Activated B cell treated with CpG ODN at 0.5 μM for 24 hours (primary cell): ENCODE results near the gene KRTAP5-10. TPM values are rescaled to one million over a fixed set of nuclear protein-coding genes. Genes with fewer than 3 reads are reported as not detected.
"Not testable (repeated sequence)": the region's sequence is repeated elsewhere in the genome, so short reads cannot be mapped to it uniquely, and the experiment has no call there.

ENCODE experiments used
- ATAC-seq: fragments of 200-7000 bp; cut with Tn5 transposase; one replicate; pipeline ENCODE4 v1.10.0; 2021; ENCODE audit warnings: low read depth, mild to moderate bottlenecking, moderate library complexity
- CTCF ChIA-PET: fragments of 350-600 bp; sonication (Branson Sonifier 250); formaldehyde crosslinking; loops from one replicate; lab custom pipeline; 2021; ENCODE audit warnings: antibody characterized with exemption; lab: Charles Lee
- POLR2A ChIA-PET: fragments of 350-600 bp; sonication (Branson Sonifier 250); formaldehyde crosslinking; loops from one replicate; lab custom pipeline; 2021; ENCODE audit warnings: antibody characterized with exemption; lab: Charles Lee
- DNase-seq: peaks from one replicate; pipeline ENCODE4 v3.0.0; 2022
- H3K27ac Mint-ChIP-seq: one replicate; pipeline ENCODE4 v1.8.0; 2020; ENCODE audit warnings: mixed read lengths
- H3K27me3 Mint-ChIP-seq: one replicate; pipeline ENCODE4 v1.8.0; 2021; ENCODE audit warnings: mixed read lengths
- H3K36me3 Mint-ChIP-seq: one replicate; pipeline ENCODE4 v1.8.0; 2021; ENCODE audit warnings: low read depth, mixed read lengths
- H3K4me1 Mint-ChIP-seq: one replicate; pipeline ENCODE4 v1.8.0; 2021; ENCODE audit warnings: mixed read lengths
- H3K4me3 Mint-ChIP-seq: one replicate; pipeline ENCODE4 v1.8.0; 2020; ENCODE audit warnings: mild to moderate bottlenecking, mixed read lengths
- H3K9me3 Mint-ChIP-seq: one replicate; pipeline ENCODE4 v1.8.0; 2020; ENCODE audit warnings: mixed read lengths
- intact Hi-C: fragments of 100-400 bp; cut with micrococcal nuclease; formaldehyde crosslinking; loops from one replicate; pipeline ENCODE4 v1.15.1; 2024
- total RNA-seq: library from RNA; stranded (reverse); gene quantifications from 2 replicates; pipeline ENCODE4 v1.2.3, GENCODE V29; 2022

KRTAP5-10 gene
- total RNA-seq, 1 donor from 2014 or later = 0.27 TPM

DNA sequence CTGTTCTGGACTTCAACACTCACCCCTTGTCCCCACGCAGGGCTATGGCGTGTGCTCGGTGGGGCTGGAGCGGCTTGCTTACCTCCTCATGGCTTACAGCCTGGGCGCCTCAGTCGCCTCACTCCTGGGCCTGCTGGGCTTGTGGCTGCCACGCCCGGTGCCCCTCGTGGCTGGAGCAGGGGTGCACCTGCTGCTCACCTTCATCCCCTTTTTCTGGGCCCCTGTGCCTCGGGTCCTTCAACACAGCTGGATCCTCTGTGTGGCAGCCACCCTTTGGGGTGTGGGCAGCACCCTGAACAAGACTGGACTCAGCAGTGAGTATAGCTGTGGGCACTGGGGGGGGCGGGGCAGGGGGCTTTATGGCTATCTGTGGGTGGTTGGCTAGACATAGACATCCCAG is 37.9 kb downstream of the KRTAP5-10 start:
- DNase-seq, H3K9me3 Mint-ChIP-seq, H3K4me1 Mint-ChIP-seq, H3K4me3 Mint-ChIP-seq, H3K27ac Mint-ChIP-seq, CTCF ChIA-PET, ATAC-seq, POLR2A ChIA-PET, H3K36me3 Mint-ChIP-seq, intact Hi-C loops: not testable (repeated sequence)
- peaks cover 30% of the 10 kb centered on the region for H3K27me3 Mint-ChIP-seq

DNA sequence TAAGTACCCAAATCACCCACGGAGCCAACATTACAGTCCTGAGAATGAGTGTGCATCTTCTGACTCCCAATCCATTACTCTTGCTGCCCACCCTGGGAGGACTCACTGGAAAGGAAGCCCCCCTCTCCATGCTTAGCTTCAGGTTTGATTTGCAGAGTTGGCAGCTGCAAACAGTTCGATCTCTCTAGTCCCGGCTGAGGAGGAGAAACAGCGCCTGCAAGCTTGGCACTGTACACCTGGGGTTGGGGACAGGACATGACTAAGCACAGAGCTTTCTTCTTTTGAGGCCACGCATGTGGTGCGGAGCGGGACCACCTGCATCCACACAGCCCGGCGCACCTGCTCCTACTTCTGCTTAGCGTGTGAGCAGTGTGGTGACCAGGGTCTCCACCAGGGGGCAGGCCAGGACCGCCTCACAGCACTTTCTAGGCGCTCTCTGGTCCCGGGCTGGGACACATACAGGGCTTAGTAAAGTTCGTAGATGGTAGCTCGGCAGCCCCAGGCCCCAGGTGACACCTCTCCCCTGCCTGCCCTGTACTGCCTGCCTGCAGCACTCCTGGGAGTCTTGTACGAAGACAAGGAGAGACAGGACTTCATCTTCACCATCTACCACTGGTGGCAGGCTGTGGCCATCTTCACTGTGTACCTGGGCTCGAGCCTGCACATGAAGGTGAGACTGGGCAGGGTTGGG is 39.6 kb downstream of the KRTAP5-10 start:
- H3K9me3 Mint-ChIP-seq, H3K27ac Mint-ChIP-seq, intact Hi-C loops, DNase-seq, CTCF ChIA-PET, H3K4me1 Mint-ChIP-seq, ATAC-seq, H3K4me3 Mint-ChIP-seq, POLR2A ChIA-PET, H3K36me3 Mint-ChIP-seq: not testable (repeated sequence)
- peaks cover 40% of the 10 kb centered on the region for H3K27me3 Mint-ChIP-seq

DNA sequence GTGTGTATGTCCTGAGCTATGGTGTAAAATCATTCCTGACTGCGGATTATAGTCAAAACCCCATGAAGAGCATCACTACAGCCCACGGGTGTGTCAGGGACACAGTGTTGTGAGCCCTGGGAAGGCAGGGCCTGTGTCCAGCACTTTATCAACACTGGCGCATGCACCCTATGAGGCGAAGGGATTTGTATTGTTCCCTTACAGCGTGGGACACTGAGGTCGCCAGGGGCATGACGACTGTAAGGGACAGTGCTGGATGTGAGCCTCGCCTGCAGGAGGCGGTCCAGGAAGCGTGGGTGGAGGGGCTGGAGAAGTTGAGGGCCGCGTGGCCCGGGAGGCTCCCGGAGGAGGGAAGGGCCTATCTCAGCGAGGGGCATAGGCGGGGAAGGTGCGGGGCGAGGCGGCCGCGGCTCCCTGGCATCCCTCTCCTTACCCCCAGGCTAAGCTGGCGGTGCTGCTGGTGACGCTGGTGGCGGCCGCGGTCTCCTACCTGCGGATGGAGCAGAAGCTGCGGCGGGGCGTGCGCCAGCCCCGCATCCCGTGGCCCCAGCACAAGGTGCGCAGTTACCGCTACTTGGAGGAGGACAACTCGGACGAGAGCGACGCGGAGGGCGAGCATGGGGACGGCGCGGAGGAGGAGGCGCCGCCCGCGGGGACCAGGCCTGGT is 41.6 kb downstream of the KRTAP5-10 start:
- H3K4me3 Mint-ChIP-seq, CTCF ChIA-PET, intact Hi-C loops, POLR2A ChIA-PET, H3K27ac Mint-ChIP-seq, H3K4me1 Mint-ChIP-seq, DNase-seq, H3K36me3 Mint-ChIP-seq, H3K9me3 Mint-ChIP-seq, ATAC-seq: not testable (repeated sequence)
- H3K27me3 Mint-ChIP-seq = peaks cover 40% of the 10 kb centered on the region

DNA sequence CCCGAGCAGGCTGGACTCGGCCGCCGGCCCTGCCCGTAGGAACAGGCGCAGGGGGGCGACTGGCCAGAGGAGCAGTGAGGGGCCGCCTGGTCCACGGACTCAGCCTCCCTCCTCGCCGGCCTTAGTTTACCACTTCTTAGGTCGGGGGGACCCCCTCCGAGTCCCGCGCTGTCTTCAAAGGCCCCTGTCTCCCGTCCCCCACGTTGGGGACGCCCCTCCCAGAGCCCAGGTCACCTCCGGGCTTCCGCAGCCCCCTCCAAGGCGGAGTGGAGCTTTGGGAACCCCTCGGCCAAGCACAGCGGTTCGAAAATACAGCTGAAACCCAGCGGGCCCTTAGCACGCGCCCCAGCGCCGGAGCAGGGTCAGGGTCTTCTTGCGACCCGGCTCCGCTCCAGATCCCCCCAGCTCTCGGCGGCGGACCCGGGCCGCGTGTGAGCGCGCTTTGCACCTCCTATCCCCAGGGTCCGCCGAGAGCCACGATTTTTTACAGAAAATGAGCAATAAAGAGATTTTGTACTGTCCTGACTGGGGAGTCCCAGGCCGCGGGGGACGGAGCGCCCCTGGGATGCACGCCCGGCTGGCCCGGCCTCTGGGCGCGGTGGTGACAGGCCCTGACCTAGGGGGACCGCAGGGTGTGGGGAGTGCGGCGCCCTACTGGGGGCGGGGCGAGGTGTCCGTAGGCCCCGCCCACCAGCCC is 42.3 kb downstream of the KRTAP5-10 start:
- intact Hi-C loops, H3K27ac Mint-ChIP-seq, ATAC-seq, H3K4me3 Mint-ChIP-seq, POLR2A ChIA-PET, H3K9me3 Mint-ChIP-seq, H3K4me1 Mint-ChIP-seq, DNase-seq, H3K36me3 Mint-ChIP-seq, CTCF ChIA-PET: not testable (repeated sequence)
- peaks cover 36% of the 10 kb centered on the region for H3K27me3 Mint-ChIP-seq

- H3K4me3 Mint-ChIP-seq, H3K4me1 Mint-ChIP-seq, H3K9me3 Mint-ChIP-seq, CTCF ChIA-PET, POLR2A ChIA-PET, intact Hi-C loops, H3K27ac Mint-ChIP-seq, H3K36me3 Mint-ChIP-seq, DNase-seq, ATAC-seq: not testable (repeated sequence)
- H3K27me3 Mint-ChIP-seq = peaks cover 35% of the 10 kb centered on the region
These were observed 42.9 kb downstream of the KRTAP5-10 start for GRCh38 chr11:71608272-71608671.

DNA sequence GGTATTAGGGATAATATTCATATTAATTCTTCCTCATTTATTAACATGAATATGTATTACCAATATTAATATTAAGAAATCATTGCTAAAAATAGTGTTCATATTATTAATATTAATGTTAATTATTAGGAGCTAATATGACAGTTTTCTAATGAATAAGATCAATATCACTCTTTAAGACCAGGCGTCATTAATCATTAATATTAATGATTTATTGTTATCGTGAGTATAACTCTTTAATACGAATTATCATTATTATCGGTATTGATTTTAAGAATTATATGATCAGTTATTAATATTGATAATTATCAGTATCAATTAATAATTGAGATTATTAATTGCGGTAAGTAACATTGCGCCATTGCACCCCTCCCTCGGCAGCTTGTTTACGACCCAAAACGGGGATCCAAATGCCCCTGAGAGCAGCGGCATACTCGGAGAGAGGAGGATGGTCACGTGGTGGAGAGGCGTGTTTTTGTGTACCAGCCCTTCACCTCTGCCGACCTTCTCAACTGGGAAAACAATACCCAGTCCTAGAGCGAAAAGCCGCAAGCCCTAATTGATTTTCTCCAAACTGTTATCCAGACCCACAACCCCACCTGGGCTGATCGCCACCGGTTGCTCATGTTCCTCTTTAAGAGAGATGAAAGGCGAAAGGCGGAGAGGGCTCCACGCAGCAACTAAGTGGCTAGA is 46.0 kb downstream of the KRTAP5-10 start:
- H3K4me3 Mint-ChIP-seq, POLR2A ChIA-PET, DNase-seq, H3K36me3 Mint-ChIP-seq, H3K27ac Mint-ChIP-seq, ATAC-seq, H3K4me1 Mint-ChIP-seq, CTCF ChIA-PET, intact Hi-C loops, H3K9me3 Mint-ChIP-seq: not testable (repeated sequence)
- H3K27me3 Mint-ChIP-seq = peaks cover 23% of the 10 kb centered on the region

DNA sequence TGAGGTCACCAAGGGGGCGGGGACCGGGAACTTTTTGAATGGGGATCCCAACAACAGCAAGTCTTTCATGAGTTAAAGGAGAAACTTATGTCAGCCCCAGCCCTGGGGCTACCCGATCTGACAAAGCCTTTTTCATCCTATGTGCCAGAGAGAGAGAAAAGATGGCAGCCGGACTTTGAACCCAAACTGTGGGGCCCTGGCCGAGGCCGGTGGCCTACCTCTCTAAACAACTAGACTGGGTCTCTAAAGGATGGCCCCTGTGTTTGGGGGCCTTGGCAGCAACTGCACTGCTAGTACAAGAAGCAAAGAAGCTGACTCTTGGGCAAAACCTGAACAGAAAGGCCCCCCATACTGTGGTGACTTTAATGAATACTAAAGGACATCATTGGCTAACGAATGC is 48.6 kb downstream of the KRTAP5-10 start:
- H3K27ac Mint-ChIP-seq, DNase-seq, H3K4me1 Mint-ChIP-seq, H3K36me3 Mint-ChIP-seq, CTCF ChIA-PET, intact Hi-C loops, POLR2A ChIA-PET, ATAC-seq, H3K9me3 Mint-ChIP-seq, H3K4me3 Mint-ChIP-seq: not testable (repeated sequence)
- peaks cover 20% of the 10 kb centered on the region for H3K27me3 Mint-ChIP-seq

DNA sequence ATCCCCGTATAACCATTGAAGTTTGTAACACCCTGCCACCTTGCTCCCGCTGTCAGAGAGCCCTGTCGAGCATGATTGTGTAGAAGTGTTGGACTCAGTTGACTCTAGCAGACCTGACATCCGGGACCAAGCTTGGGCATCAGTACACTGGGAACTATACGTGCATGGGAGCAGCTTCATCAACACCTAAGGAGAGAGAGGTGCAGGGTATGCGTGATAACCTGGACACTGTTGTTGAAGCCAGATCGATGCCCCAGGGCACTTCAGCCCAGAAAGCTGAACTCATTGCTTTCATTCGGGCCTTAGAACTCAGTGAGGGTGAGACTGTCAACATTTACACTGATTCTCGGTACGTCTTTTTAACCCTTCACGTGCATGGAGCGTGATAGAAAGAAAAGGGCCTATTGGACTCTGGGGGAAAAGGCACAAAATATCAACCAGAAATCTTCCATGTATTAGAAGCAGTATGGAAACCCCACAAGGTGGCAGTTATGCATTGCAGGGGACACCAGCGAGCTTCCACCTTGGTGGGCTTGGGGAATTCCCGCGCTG is 49.1 kb downstream of the KRTAP5-10 start:
- CTCF ChIA-PET, H3K36me3 Mint-ChIP-seq, DNase-seq, H3K27ac Mint-ChIP-seq, H3K4me1 Mint-ChIP-seq, intact Hi-C loops, POLR2A ChIA-PET, H3K4me3 Mint-ChIP-seq, H3K9me3 Mint-ChIP-seq, ATAC-seq: not testable (repeated sequence)
- peaks cover 15% of the 10 kb centered on the region for H3K27me3 Mint-ChIP-seq

DNA sequence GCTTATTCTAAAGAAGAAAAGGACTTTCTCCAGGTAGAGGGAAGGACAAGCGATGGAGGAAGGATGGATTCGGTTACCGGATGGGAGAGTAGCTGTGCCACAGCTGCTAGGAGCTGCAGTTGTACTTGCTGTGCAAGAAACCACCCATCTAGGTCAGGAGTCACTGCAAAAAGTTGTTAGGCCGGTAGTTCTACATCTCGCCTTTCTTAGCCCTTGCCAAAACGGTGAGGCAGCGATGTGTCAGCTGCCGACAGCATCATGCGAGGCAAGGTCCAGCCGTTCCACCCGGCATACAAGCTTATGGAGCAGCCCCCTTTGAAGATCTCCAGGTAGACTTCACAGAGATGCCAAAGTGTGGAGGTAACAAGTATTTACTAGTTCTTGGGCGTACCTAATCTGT is 49.6 kb downstream of the KRTAP5-10 start:
- CTCF ChIA-PET, H3K4me1 Mint-ChIP-seq, H3K4me3 Mint-ChIP-seq, intact Hi-C loops, H3K9me3 Mint-ChIP-seq, DNase-seq, ATAC-seq, H3K27ac Mint-ChIP-seq, H3K36me3 Mint-ChIP-seq, POLR2A ChIA-PET: not testable (repeated sequence)
- H3K27me3 Mint-ChIP-seq = peaks cover 12% of the 10 kb centered on the region
